Body of pancreas (tissue), 4 donors: ENCODE data around the gene CHST14. TPM values are rescaled to one million over a fixed set of nuclear protein-coding genes. Genes with fewer than 3 reads are reported as not detected.

Experiments used
- ATAC-seq: fragments of 150-250 bp; one replicate; pipeline ENCODE4 v1.9.1; 2016
- DNase-seq, 4 donors: peaks; one replicate each; pipeline ENCODE4 v3.0.0-alpha.2; 2019
- H3K27ac ChIP-seq, 4 donors: fragments of 200-600 bp; sonication (generic); 1 replicate in 3 of 4; 2 replicates in 1 of 4; pipeline versions ENCODE4 v1.5.1 to v1.6.1; 2016 to 2019; ENCODE audit warnings: mild to moderate bottlenecking in 1 of 4, mixed read lengths in 1 of 4, moderate library complexity in 1 of 4
- H3K27me3 ChIP-seq, 2 donors: fragments of 200-600 bp; sonication (generic); one replicate each; pipeline ENCODE4 v1.6.0; 2016; ENCODE audit warnings: mild to moderate bottlenecking in 1 of 2
- H3K36me3 ChIP-seq, 2 donors: fragments of 200-600 bp; sonication (generic); replicated peaks in 1 of 2; 2 replicates each; pipeline ENCODE4 v1.5.1; 2016; ENCODE audit warnings: low read depth in 2 of 2; ENCODE audit not compliant: insufficient read depth in 1 of 2
- H3K4me1 ChIP-seq: fragments of 200-600 bp; sonication (generic); one replicate; pipeline ENCODE4 v1.6.0; 2016
- H3K4me3 ChIP-seq, 2 donors: fragments of 200-600 bp; sonication (generic); 1 replicate in 1 of 2; 2 replicates in 1 of 2; pipeline ENCODE4 v1.5.1; 2016 to 2019
- H3K9me3 ChIP-seq, 3 donors: fragments of 200-600 bp; sonication (generic); 1 replicate in 2 of 3; 2 replicates in 1 of 3; pipeline ENCODE4 v1.5.1; 2016
- POLR2A ChIP-seq, 3 donors: fragments of 450-650 bp; IDR thresholded peaks; one replicate each; pipeline ENCODE4 v1.6.1; 2016; ENCODE audit warnings: antibody characterized with exemption in 3 of 3, mild to moderate bottlenecking in 2 of 3
- WGBS, 2 donors: methylation state at CpG; one replicate each; pipeline ENCODE4 v1.1.5; 2017; 5-methylcytosine and 5-hydroxymethylcytosine counted together
- intact Hi-C: fragments of 100-400 bp; cut with DNase I; formaldehyde crosslinking; loops from one replicate; pipeline ENCODE4 v1.15.1; 2023
- total RNA-seq, 2 donors: library from RNA; depleted of rRNA; stranded (reverse); fragments of >200 nt; gene quantifications; one replicate each; pipeline ENCODE4 v1.1.0, GENCODE V29; 2016
- TF ChIP-seq, protein P1 (sequence below), 7 experiments: fragments of 450-650 bp in 4 of 7; fragments of 200-600 bp in 3 of 7; sonication (generic) in 3 of 7; IDR thresholded peaks; one replicate each; pipeline ENCODE4 v1.5.1; 2016 to 2019; ENCODE audit warnings: antibody characterized with exemption in 7 of 7

Gene CHST14
- total RNA-seq, 2 donors from 2014 or later, result 4.7 to 8.6 TPM

DNA sequence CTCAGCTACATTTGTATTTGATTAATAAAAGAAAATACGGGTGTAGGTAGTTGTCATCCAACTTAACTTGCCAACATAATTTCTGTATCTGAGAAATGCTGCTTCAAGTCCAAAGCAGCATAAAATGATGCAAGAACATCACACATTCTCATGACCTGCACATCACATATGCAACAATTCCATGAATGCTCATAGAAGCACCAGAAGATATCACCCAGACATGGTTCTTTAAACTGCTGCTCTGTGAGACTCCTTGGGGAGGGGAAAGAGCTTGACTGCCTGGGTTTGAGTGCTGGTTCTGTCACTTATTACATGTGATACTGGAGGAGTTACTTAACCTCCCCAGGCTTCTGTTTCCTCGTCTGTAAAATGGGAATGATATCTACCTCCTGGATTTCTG, 39.4 kb downstream of the CHST14 start:
- H3K4me1 ChIP-seq, result peaks cover 24% of the 10 kb centered on the region
- ATAC-seq (no peak), DNase-seq (no peak)
- H3K27me3 ChIP-seq, result no peaks in the 10 kb centered on the region
- intact Hi-C loops, result no loop called here
- H3K36me3 ChIP-seq, result no peaks in the 10 kb centered on the region
- H3K27ac ChIP-seq, result no peak overlapping the region
- no peaks in the 10 kb centered on the region for H3K9me3 ChIP-seq
- WGBS, 2 donors, result 75 to 76% methylated on average over 2 of the region's 2 CpGs
- TF ChIP-seq POLR2A (IDR thresholded peaks at IDR 0.05), result no peak
- TF ChIP-seq, protein P1, sequence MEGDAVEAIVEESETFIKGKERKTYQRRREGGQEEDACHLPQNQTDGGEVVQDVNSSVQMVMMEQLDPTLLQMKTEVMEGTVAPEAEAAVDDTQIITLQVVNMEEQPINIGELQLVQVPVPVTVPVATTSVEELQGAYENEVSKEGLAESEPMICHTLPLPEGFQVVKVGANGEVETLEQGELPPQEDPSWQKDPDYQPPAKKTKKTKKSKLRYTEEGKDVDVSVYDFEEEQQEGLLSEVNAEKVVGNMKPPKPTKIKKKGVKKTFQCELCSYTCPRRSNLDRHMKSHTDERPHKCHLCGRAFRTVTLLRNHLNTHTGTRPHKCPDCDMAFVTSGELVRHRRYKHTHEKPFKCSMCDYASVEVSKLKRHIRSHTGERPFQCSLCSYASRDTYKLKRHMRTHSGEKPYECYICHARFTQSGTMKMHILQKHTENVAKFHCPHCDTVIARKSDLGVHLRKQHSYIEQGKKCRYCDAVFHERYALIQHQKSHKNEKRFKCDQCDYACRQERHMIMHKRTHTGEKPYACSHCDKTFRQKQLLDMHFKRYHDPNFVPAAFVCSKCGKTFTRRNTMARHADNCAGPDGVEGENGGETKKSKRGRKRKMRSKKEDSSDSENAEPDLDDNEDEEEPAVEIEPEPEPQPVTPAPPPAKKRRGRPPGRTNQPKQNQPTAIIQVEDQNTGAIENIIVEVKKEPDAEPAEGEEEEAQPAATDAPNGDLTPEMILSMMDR (IDR thresholded peaks at IDR 0.05), result no peak
- H3K4me3 ChIP-seq, result no peak overlapping the region

DNA sequence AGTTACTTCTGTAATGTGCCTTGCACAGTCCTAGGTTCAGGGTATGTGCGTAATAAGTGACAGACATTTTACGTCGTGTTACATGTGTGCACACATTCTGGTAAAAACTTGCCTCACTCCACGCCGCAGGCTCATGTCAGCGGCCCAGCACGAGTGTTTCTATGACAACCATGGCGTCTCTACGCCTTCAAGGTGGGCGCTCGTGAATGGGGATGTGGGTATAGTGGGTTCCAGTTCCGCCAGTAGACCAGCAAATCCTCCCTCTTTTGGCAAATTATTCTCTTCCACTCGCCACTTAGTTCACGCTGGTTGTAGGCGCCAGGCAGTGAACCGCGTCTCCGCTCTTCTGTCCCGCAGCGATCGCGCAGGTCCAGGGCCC, 40.3 kb downstream of the CHST14 start:
- TF ChIP-seq POLR2A (IDR thresholded peaks at IDR 0.05), result no peak
- TF ChIP-seq, protein P1 (IDR thresholded peaks at IDR 0.05), result no peak
- Histone ChIP-seq H3K4me3 (peak overlapping the region; percentile 18 to 22), H3K36me3 (no peaks in the 10 kb centered on the region), H3K9me3 (no peaks in the 10 kb centered on the region), H3K27me3 (no peaks in the 10 kb centered on the region), H3K4me1 (peaks cover 24% of the 10 kb centered on the region), H3K27ac (peak overlapping the region in 3 of 4 donors; percentile 35 to 62 (median 35))
- intact Hi-C loops, result no loop called here
- DNase-seq (peak in 3 of 4 donors; percentile 14 to 16 (median 15)), ATAC-seq (peak; percentile 15)
- WGBS, 2 donors, result 20 to 42% methylated on average over 15 to 22 of the region's 22 CpGs

DNA sequence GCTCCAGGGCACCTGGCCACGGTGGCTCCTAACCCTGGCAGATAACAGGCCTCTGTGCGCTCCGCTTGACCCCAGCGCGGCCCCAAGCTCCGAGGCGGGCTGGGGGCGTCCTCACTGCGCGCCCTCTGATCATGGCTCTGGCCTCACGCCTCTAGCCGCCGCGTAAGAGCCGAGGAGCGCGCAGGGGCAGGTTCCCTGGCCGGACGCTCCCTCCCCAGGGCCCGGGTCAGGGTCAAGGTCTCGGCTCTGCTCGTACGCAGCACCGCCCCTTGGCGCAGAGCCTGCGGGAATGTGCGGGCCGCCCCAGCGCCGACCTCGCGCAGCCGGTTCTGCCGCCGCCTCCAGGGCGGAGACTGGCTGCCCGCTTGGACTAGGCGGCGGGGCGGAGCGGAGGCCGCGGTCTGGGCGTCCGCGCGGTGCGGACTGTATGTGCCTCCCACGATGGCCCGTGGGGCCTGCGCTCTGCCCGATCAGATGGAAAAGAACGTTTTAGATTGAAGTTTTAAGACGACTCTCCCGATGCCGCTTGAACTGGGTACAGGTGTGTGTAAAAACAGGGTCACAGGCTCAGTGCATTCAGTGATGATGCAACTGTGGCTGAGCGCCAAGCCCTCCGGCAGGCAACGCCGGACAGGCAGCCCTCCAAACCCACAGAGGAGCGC, 40.8 kb downstream of the CHST14 start:
- Histone ChIP-seq H3K9me3 (no peaks in the 10 kb centered on the region), H3K4me1 (peaks cover 23% of the 10 kb centered on the region), H3K4me3 (peak overlapping the region; percentile 18 to 22), H3K36me3 (no peaks in the 10 kb centered on the region), H3K27me3 (no peaks in the 10 kb centered on the region), H3K27ac (peak overlapping the region in 3 of 4 donors; percentile 35 to 62 (median 35))
- ATAC-seq (peak; percentile 87), DNase-seq (peak; percentile 79 to 89 (median 84))
- intact Hi-C loops, result no loop called here
- TF ChIP-seq, protein P1 (IDR thresholded peaks at IDR 0.05), result peak in 1 of 7 experiments; percentile 16
- peak in 2 of 3 donors; percentile 28 for TF ChIP-seq POLR2A (IDR thresholded peaks at IDR 0.05)
- whole genome bisulfite sequencing, 2 donors, result 3 to 5% methylated on average over 10 to 50 of the region's 61 CpGs

DNA sequence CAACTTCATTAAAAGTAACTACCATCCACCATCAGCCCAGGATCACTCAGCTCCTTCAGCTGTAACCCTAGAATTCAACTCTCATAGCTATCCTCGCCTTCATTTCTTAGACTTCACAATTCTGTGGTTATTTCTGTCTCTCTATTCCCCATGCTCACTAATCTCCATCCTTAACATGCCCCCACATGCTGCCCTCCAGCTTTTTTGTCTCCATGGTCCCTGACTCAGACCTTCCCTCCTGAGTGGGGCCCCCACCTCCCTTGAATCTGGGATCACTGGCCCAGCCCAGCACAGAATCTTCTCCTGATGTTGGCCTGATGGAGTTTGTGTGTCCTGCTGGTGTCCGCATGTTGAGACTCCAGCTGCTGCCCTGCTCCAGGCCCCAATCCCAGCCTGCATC, 41.7 kb downstream of the CHST14 start:
- Histone ChIP-seq H3K36me3 (no peaks in the 10 kb centered on the region), H3K9me3 (no peaks in the 10 kb centered on the region), H3K27ac (peak overlapping the region in 2 of 4 donors; percentile 35 to 62), H3K4me3 (no peak overlapping the region), H3K27me3 (no peaks in the 10 kb centered on the region), H3K4me1 (peaks cover 14% of the 10 kb centered on the region)
- ATAC-seq (no peak), DNase-seq (no peak)
- intact Hi-C loops, result no loop called here
- WGBS, 2 donors, result 93 to 100% methylated on average over 2 of the region's 2 CpGs
- TF ChIP-seq, protein P1 (IDR thresholded peaks at IDR 0.05), result no peak
- no peak for TF ChIP-seq POLR2A (IDR thresholded peaks at IDR 0.05)

DNA sequence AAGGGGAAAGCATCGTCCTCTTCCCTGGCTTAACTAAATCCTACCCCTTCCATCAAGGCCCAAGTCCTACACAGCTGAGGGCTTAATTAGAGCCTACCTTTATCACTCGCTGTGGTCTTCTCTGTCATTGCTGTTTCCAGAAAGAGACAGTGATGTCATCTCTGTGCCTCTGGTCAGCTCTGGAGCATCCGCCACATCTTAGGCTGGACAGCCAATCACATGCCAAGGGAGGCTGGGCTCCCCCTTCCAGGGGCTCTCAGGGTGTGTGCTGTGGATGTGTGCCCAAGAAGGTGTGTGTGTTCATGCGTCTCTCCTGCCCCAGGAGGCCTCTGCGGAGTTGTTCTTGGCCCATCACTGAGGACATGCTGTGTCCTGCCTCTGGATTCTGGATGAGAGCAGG, 42.8 kb downstream of the CHST14 start:
- intact Hi-C loops, result no loop called here
- ATAC-seq, result no peak
- Histone ChIP-seq H3K27ac (no peak overlapping the region), H3K27me3 (no peaks in the 10 kb centered on the region), H3K4me3 (no peak overlapping the region), H3K9me3 (no peaks in the 10 kb centered on the region), H3K36me3 (no peaks in the 10 kb centered on the region), H3K4me1 (peaks cover 14% of the 10 kb centered on the region)
- DNase-seq, result no peak
- TF ChIP-seq, protein P1 (IDR thresholded peaks at IDR 0.05), result no peak
- 89 to 93% methylated on average over 5 of the region's 5 CpGs for WGBS, 2 donors
